ENCODE results near the gene KCTD14.

GRCh38 chr11:78071717-78072116, 48.6 kb upstream of the KCTD14 start:
- TF ChIP-seq ZFP1 (CRISPR knock-in tag; IDR thresholded peaks at IDR 0.05) = no peak
- no peak for TF ChIP-seq MEIS2 (IDR thresholded peaks at IDR 0.05; ENCODE audit: partially characterized antibody)
- no peak for TF ChIP-seq RCOR1 (IDR thresholded peaks at IDR 0.05; ENCODE audit: borderline replicate concordance in 1 of 2, low read depth in 2 of 2, low read length in 2 of 2)
- no peak for TF ChIP-seq NCOA2 (IDR thresholded peaks at IDR 0.05; ENCODE audit: partially characterized antibody in 2 of 2)
- TF ChIP-seq L3MBTL2 (IDR thresholded peaks at IDR 0.05) = no peak
- TF ChIP-seq CTCF (IDR thresholded peaks at IDR 0.05 in 2 of 3, conservative IDR thresholded peaks at IDR 0.05 in 1 of 3; ENCODE audit: insufficient read depth in 2 of 3, low read depth in 1 of 3, low read length in 3 of 3) = no peak
- TF ChIP-seq SPI1 (IDR thresholded peaks at IDR 0.05; ENCODE audit: borderline replicate concordance, low read depth, low read length) = no peak
